IMR-90 (cell line): ENCODE measurements around the gene SYNGR4. TPM values are rescaled to one million over a fixed set of nuclear protein-coding genes. Genes with fewer than 3 reads are reported as not detected.

Experiments
- ATAC-seq: fragments of 200-7000 bp; cut with Tn5 transposase; 2 replicates; pipeline ENCODE4 v1.9.1; 2020; ENCODE audit warnings: low read depth, mild to moderate bottlenecking, moderate library complexity
- BruUV-seq: library from RNA; stranded (reverse); fragments of 400-500 nt; replicated peaks from 2 replicates; lab custom pipeline; 2021; lab: Mats Ljungman, UMichigan
- CTCF ChIA-PET: fragments of 300-600 bp; formaldehyde crosslinking; extraction: SDS; loops from one replicate; lab custom pipeline; 2021; ENCODE audit warnings: antibody characterized with exemption; lab: Yijun Ruan, JAX
- POLR2A ChIA-PET: fragments of 300-600 bp; sonication (Branson Sonifier 250); formaldehyde crosslinking; loops from one replicate; lab custom pipeline; 2022; ENCODE audit warnings: antibody characterized with exemption; ENCODE audit not compliant: unreplicated experiment; lab: Charles Lee
- DNase-seq: peaks from one replicate; pipeline ENCODE4 v3.0.0; 2013
- H2AFZ ChIP-seq: replicated peaks from 2 replicates; pipeline ENCODE3; 2013; ENCODE audit warnings: low read length, mild to moderate bottlenecking; ENCODE audit not compliant: poor library complexity
- H2AK5ac ChIP-seq: 2 replicates; pipeline ENCODE4 v1.6.1; 2013; ENCODE audit warnings: low read depth, low read length, inconsistent platforms
- H2AK9ac ChIP-seq: replicated peaks from 2 replicates; pipeline ENCODE3; 2013; ENCODE audit warnings: mild to moderate bottlenecking, low read depth, low read length, moderate library complexity; ENCODE audit not compliant: poor library complexity
- H2BK120ac ChIP-seq: 2 replicates; pipeline ENCODE4 v1.6.1; 2013; ENCODE audit warnings: low read depth, low read length, inconsistent platforms
- H2BK15ac ChIP-seq: 3 replicates; pipeline ENCODE4 v1.6.1; 2013; ENCODE audit warnings: low read depth, low read length, inconsistent platforms
- H2BK20ac ChIP-seq: 2 replicates; pipeline ENCODE4 v1.6.1; 2013; ENCODE audit warnings: low read depth, mild to moderate bottlenecking, inconsistent platforms, low read length, moderate library complexity
- H2BK5ac ChIP-seq: 2 replicates; pipeline ENCODE4 v1.6.1; 2013; ENCODE audit warnings: mild to moderate bottlenecking, low read depth, low read length, inconsistent platforms; ENCODE audit not compliant: poor library complexity, severe bottlenecking
- H3K14ac ChIP-seq: replicated peaks from 2 replicates; pipeline ENCODE4 v1.6.1; 2013; ENCODE audit warnings: low read depth, low read length, inconsistent platforms
- H3K18ac ChIP-seq: 2 replicates; pipeline ENCODE4 v1.6.1; 2013; ENCODE audit warnings: low read depth, low read length, control low read depth
- H3K23ac ChIP-seq: 2 replicates; pipeline ENCODE4 v1.6.1; 2013; ENCODE audit warnings: low read depth, low read length, inconsistent platforms
- H3K27ac ChIP-seq: 2 replicates; pipeline ENCODE4 v1.5.1; 2013; ENCODE audit warnings: mild to moderate bottlenecking, control low read depth, low read length; ENCODE audit not compliant: insufficient read depth
- H3K27me3 ChIP-seq: 2 replicates; pipeline ENCODE4 v1.6.1; 2013; ENCODE audit warnings: low read length; ENCODE audit not compliant: control insufficient read depth, insufficient read depth
- H3K36me3 ChIP-seq: 2 replicates; pipeline ENCODE4 v1.6.1; 2013; ENCODE audit warnings: low read length, mixed read lengths; ENCODE audit not compliant: control insufficient read depth, insufficient read depth
- H3K4ac ChIP-seq: 2 replicates; pipeline ENCODE4 v1.6.1; 2013; ENCODE audit warnings: low read depth, low read length, inconsistent platforms
- H3K4me1 ChIP-seq: 2 replicates; pipeline ENCODE4 v1.6.1; 2013; ENCODE audit warnings: low read length, mixed read lengths; ENCODE audit not compliant: control insufficient read depth, insufficient read depth
- H3K4me2 ChIP-seq: 2 replicates; pipeline ENCODE4 v1.6.1; 2013; ENCODE audit warnings: low read depth, mild to moderate bottlenecking, control low read depth, low read length, moderate library complexity
- H3K4me3 ChIP-seq: 2 replicates; pipeline ENCODE4 v1.5.1; 2013; ENCODE audit warnings: low read depth, mild to moderate bottlenecking, control low read depth, low read length, moderate library complexity; ENCODE audit not compliant: insufficient read depth
- H3K56ac ChIP-seq: 2 replicates; pipeline ENCODE4 v1.6.1; 2013; ENCODE audit warnings: low read length, inconsistent platforms; ENCODE audit not compliant: insufficient read depth; ENCODE audit errors: extremely low read depth
- H3K79me1 ChIP-seq, 2 experiments: 2 replicates each; pipeline ENCODE4 v1.6.1; 2013; ENCODE audit warnings: low read length in 2 of 2, inconsistent platforms in 1 of 2, low read depth in 1 of 2
- H3K9ac ChIP-seq: 2 replicates; pipeline ENCODE4 v1.6.1; 2013; ENCODE audit warnings: low read depth, low read length, control low read depth
- H3K9me1 ChIP-seq: 2 replicates; pipeline ENCODE4 v1.6.1; 2013; ENCODE audit warnings: low read length, inconsistent platforms; ENCODE audit not compliant: insufficient read depth
- H3K9me3 ChIP-seq: 2 replicates; pipeline ENCODE4 v1.6.1; 2013; ENCODE audit warnings: low read length; ENCODE audit not compliant: control insufficient read depth, insufficient read depth
- H4K20me1 ChIP-seq: 2 replicates; pipeline ENCODE4 v1.6.1; 2013; ENCODE audit warnings: low read length, inconsistent platforms; ENCODE audit not compliant: insufficient read depth
- H4K5ac ChIP-seq: 2 replicates; pipeline ENCODE4 v1.6.1; 2013; ENCODE audit warnings: mild to moderate bottlenecking, low read depth, low read length, control low read depth
- H4K8ac ChIP-seq, 2 experiments: 2 replicates each; pipeline ENCODE4 v1.6.1; 2013; ENCODE audit warnings: low read depth in 2 of 2, low read length in 2 of 2, control low read depth in 1 of 2, inconsistent platforms in 1 of 2
- H4K91ac ChIP-seq: 2 replicates; pipeline ENCODE4 v1.6.1; 2013; ENCODE audit warnings: low read depth, low read length, inconsistent platforms; ENCODE audit not compliant: insufficient read depth
- CEBPB ChIP-seq: IDR thresholded peaks from 2 replicates; pipeline ENCODE4 v1.6.1; 2012; ENCODE audit warnings: low read depth, low read length, improper control_type of control experiment
- CHD1 ChIP-seq: IDR thresholded peaks from 2 replicates; pipeline ENCODE4 v1.6.1; 2012; ENCODE audit warnings: low read depth, low read length, improper control_type of control experiment
- CTCF ChIP-seq: conservative IDR thresholded peaks from 2 replicates; pipeline ENCODE4 v1.5.1; 2012; ENCODE audit warnings: mild to moderate bottlenecking, low read depth, low read length, improper control_type of control experiment
- ELK1 ChIP-seq: fragments of 150-350 bp; IDR thresholded peaks from 2 replicates; pipeline ENCODE4 v1.6.1; 2016; ENCODE audit warnings: low read depth, mild to moderate bottlenecking, low read length, moderate library complexity, borderline replicate concordance
- FOS ChIP-seq: fragments of 150-350 bp; IDR thresholded peaks from 2 replicates; pipeline ENCODE4 v1.6.1; 2016; ENCODE audit warnings: low read depth, low read length
- MXI1 ChIP-seq: IDR thresholded peaks from 2 replicates; pipeline ENCODE4 v1.6.1; 2012; ENCODE audit warnings: low read depth, mild to moderate bottlenecking, low read length, moderate library complexity, borderline replicate concordance
- NFE2L2 ChIP-seq: fragments of 150-350 bp; IDR thresholded peaks from 2 replicates; pipeline ENCODE4 v1.6.1; 2016; ENCODE audit warnings: low read depth, mild to moderate bottlenecking, low read length
- POLR2A ChIP-seq: IDR thresholded peaks from 2 replicates; pipeline ENCODE4 v1.6.1; 2012; ENCODE audit warnings: mild to moderate bottlenecking, low read depth, low read length
- RAD21 ChIP-seq: IDR thresholded peaks from 2 replicates; pipeline ENCODE4 v1.6.1; 2012; ENCODE audit warnings: low read length, improper control_type of control experiment
- WGBS, 2 experiments: methylation state at CpG; one replicate each; pipeline versions ENCODE4 v1.1.5 to v1.1.7; 2013; ENCODE audit warnings: missing lambda C conversion rate in 2 of 2; ENCODE audit not compliant: insufficient read length in 1 of 2; ENCODE audit errors: extremely low coverage in 2 of 2; 5-methylcytosine and 5-hydroxymethylcytosine counted together
- dilution Hi-C: fragments of 300-500 bp; cut with HindIII; formaldehyde crosslinking; loops from one replicate; pipeline ENCODE4 v1.14.3; 2018; ENCODE audit warnings: low sequenced_read_pairs; ENCODE audit not compliant: unreplicated experiment
- in situ Hi-C: fragments of 300-500 bp; cut with MboI; formaldehyde crosslinking; loops from 3 replicates; pipeline ENCODE4 v1.14.3; 2019; ENCODE audit warnings: low sequenced_read_pairs, inconsistent platforms, mixed read lengths
- intact Hi-C: fragments of 100-400 bp; cut with micrococcal nuclease; formaldehyde crosslinking; loops from 2 replicates; pipeline ENCODE4 v1.10.0; 2022
- polyA plus RNA-seq, 3 experiments: library from polyadenylated mRNA; depleted of rRNA; stranded (reverse); fragments of >200 nt; gene quantifications; 2 replicates each; pipeline ENCODE4 v1.2.3, GENCODE V29; 2012; ENCODE audit warnings: low replicate concordance in 1 of 3
- total RNA-seq: library from RNA; depleted of rRNA; stranded (reverse); fragments of >200 nt; gene quantifications from 2 replicates; pipeline ENCODE4 v1.2.3, GENCODE V29; 2012

The SYNGR4 gene
- total and polyA plus RNA-seq, 2 of the 4 experiments (the other 2 are of a cell fraction): not detected

DNA sequence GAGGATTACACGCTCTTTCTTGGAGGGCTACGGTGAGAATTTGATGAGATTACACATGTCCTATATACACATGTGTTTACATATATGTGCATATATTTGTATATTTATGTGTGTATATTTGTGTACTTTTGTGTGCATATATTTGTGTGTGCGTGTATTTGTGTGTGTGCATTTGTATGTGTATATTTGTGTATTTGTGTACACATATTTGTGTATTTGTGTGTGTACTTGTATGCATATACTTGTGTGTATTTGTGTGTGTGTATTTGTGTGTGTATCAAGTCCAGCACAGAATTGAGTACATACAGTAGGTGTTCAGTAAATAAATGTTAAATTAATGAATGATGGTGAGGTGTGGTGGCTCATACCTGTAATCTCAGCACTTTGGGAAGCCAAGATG, 2.3 kb upstream of the SYNGR4 start:
- no peak overlapping the region for H2AK9ac ChIP-seq
- DNase-seq (no peak), ATAC-seq (no peak)
- H2AFZ ChIP-seq: no peak overlapping the region
- no peak overlapping the region for H4K8ac ChIP-seq
- H3K9me1 ChIP-seq: no peaks in the 10 kb centered on the region; the same call in 1 of the 2 replicates
- in situ Hi-C loops: no loop called here
- no peak overlapping the region for H3K4ac ChIP-seq
- no peak overlapping the region for H2BK120ac ChIP-seq
- no peaks in the 10 kb centered on the region for H3K36me3 ChIP-seq
- peaks cover 0 to 7% of the 10 kb centered on the region in 2 experiments; a peak in 1 of 4 replicates for H3K79me1 ChIP-seq
- no peak overlapping the region for H3K18ac ChIP-seq
- TF ChIP-seq CEBPB: no peak
- no peak for TF ChIP-seq FOS
- TF ChIP-seq POLR2A: no peak
- TF ChIP-seq MXI1: no peak
- TF ChIP-seq CTCF: no peak
- no peak for TF ChIP-seq RAD21
- TF ChIP-seq CHD1: no peak
- TF ChIP-seq ELK1: no peak
- TF ChIP-seq NFE2L2: no peak
- no peak overlapping the region for H2BK5ac ChIP-seq
- H4K5ac ChIP-seq: no peak overlapping the region
- dilution Hi-C loops: no loop called here
- H3K14ac ChIP-seq: no peak overlapping the region
- no peak overlapping the region for H3K4me3 ChIP-seq
- BruUV-seq: no TSS peak
- ChIA-PET POLR2A (no interaction called here), CTCF (interaction anchor here (1.1 kb wide), 1 partner anchor 28 kb away, joined by 3 read pairs; no protein-coding TSS in a partner anchor)
- no peak overlapping the region for H2AK5ac ChIP-seq
- H2BK20ac ChIP-seq: no peak overlapping the region
- H3K4me1 ChIP-seq: no peaks in the 10 kb centered on the region
- 86% methylated on average over 1 of the region's 3 CpGs; no CpG with 5 or more reads in 1 of the 2 experiments for WGBS, 2 experiments
- intact Hi-C loops: no loop called here
- H3K27ac ChIP-seq: no peak overlapping the region
- no peaks in the 10 kb centered on the region for H4K20me1 ChIP-seq
- no peak overlapping the region for H3K56ac ChIP-seq
- no peaks in the 10 kb centered on the region for H3K9me3 ChIP-seq
- no peak overlapping the region for H2BK15ac ChIP-seq
- no peaks in the 10 kb centered on the region for H3K27me3 ChIP-seq
- no peak overlapping the region for H4K91ac ChIP-seq
- H3K9ac ChIP-seq: no peak overlapping the region
- no peak overlapping the region for H3K23ac ChIP-seq
- H3K4me2 ChIP-seq: no peak overlapping the region
